Amniotic epithelial cell (primary cell): ENCODE measurements around the gene DPEP2.
A peak's percentile ranks its signal among the peaks of the same experiment; 100 is the strongest.
"Not testable (repeated sequence)": the region's sequence is repeated elsewhere in the genome, so short reads cannot be mapped to it uniquely, and the experiment has no call there.

Experiments used
- DNase-seq: peaks from one replicate; pipeline ENCODE4 v3.0.0-alpha.2; 2010; ENCODE audit warnings: low read depth

Gene DPEP2

GRCh38 chr16:67953641-67954375, 45.5 kb downstream of the DPEP2 start:
- no peak for DNase-seq

- DNase-seq = no peak
These were observed 47.8 kb downstream of the DPEP2 start for GRCh38 chr16:67951485-67951884.

GRCh38 chr16:67950335-67950843, 48.9 kb downstream of the DPEP2 start:
- DNase-seq = no peak

- DNase-seq = no peak
These were observed 49.6 kb downstream of the DPEP2 start for GRCh38 chr16:67949645-67950044.

GRCh38 chr16:67948015-67948414, 51.3 kb downstream of the DPEP2 start:
- DNase-seq = no peak

- no peak for DNase-seq
These were observed 52.2 kb downstream of the DPEP2 start for GRCh38 chr16:67946966-67947558.

- no peak for DNase-seq
These were observed 53.1 kb downstream of the DPEP2 start for GRCh38 chr16:67946128-67946569.

- no peak for DNase-seq
These were observed 53.8 kb downstream of the DPEP2 start for GRCh38 chr16:67945392-67945933.

GRCh38 chr16:67944690-67945391, 54.4 kb downstream of the DPEP2 start:
- DNase-seq = no peak

- peak; percentile 59 for DNase-seq
These were observed 55.4 kb downstream of the DPEP2 start, which contains the start of gene LCAT for GRCh38 chr16:67943619-67944504. LCAT (minus strand) TSS chr16:67944120; CDS start chr16:67944101, 19 bp downstream.

- no peak for DNase-seq
These were observed 56.0 kb downstream of the DPEP2 start for GRCh38 chr16:67943256-67943618.

GRCh38 chr16:67942510-67943255, 56.6 kb downstream of the DPEP2 start:
- DNase-seq = no peak

- DNase-seq = no peak
These were observed 57.1 kb downstream of the DPEP2 start for GRCh38 chr16:67942200-67942509.

GRCh38 chr16:67941469-67942199, 57.6 kb downstream of the DPEP2 start:
- no peak for DNase-seq

GRCh38 chr16:67940446-67941089, 58.7 kb downstream of the DPEP2 start:
- DNase-seq = no peak

- no peak for DNase-seq
These were observed 59.5 kb downstream of the DPEP2 start for GRCh38 chr16:67939507-67940445.

GRCh38 chr16:67937713-67938112, 61.6 kb downstream of the DPEP2 start:
- DNase-seq = not testable (repeated sequence)
